Raji (cell line): ENCODE measurements around the gene ALPP.

ENCODE experiments used
- POLR2A ChIP-seq: IDR thresholded peaks from 2 replicates; pipeline ENCODE4 v1.6.1; 2011; ENCODE audit warnings: low read depth, low read length, control low read depth; ENCODE audit not compliant: insufficient read depth

ALPP gene

GRCh38 chr2:232362174-232362900 lies 16.2 kb upstream of the ALPP start:
- no peak for TF ChIP-seq POLR2A

- TF ChIP-seq POLR2A, result no peak
These were observed 14.6 kb upstream of the ALPP start for GRCh38 chr2:232363784-232364615.

DNA sequence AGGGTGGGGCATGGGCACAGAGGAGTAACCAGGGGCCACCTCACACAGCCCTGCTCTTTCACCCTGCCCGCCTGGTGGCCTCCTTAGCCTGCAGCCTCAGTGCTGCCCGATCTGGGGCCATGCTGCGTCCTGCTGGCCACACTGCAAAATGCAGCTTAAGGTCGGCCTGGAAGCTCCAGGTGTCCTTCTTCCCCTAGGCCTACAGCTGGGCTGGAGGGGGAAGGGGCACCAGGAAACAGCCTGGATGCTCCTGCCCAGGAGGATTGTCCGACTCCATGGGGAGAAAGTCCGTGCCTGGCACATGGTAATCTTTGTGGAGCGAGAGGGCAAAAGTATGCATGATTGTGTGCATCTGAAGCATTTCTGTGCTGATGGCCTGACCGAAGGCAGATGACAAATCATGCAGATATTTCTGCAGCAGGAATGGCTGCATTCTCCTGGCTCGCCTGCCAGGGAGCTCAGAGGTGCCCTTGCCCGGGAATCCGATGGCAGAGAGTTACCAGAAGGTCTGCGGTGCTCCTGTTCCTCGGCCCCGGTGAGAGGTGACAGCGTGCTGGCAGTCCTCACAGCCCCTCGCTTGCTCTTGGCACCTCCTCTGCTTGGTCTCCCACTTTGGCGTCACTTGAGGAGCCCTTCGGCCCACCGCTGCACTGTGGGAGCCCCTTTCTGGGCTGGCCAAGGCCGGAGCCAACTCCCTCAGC lies 12.8 kb upstream of the ALPP start:
- no peak for TF ChIP-seq POLR2A

- TF ChIP-seq POLR2A, result no peak
These were observed 11.5 kb upstream of the ALPP start for GRCh38 chr2:232367016-232367415.

DNA sequence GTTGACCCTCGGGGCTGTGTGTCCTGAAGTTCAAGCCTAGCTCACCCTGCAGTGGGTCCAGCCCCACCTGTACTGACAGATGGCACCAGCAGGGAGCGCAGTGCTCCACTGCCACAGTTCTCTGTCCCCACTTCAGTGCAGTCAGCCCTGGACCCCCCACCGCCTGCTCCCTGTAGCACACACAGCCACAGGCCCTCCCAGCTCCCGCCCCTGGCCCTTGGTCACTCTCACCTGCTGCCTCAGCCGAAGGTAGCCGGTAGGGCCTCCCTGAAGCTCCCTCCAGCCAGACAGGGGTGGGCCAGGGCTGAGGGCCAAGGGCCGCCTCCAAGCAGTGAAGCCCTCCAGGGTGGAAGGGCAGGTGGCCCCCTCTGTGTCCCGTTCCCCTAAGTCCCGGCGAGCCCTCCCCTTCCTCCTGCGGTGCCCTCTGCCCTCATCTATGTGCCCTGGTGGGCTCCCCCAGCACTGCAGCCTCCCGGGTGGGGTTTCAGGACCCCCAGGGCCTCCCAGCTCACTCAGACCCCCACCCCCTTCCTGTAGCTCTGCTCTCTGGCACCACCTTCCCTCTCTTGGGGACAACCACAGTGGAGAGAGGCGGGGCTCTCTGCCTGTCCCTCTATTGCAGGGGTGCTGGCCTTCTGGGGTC lies 10.8 kb upstream of the ALPP start:
- no peak for TF ChIP-seq POLR2A

DNA sequence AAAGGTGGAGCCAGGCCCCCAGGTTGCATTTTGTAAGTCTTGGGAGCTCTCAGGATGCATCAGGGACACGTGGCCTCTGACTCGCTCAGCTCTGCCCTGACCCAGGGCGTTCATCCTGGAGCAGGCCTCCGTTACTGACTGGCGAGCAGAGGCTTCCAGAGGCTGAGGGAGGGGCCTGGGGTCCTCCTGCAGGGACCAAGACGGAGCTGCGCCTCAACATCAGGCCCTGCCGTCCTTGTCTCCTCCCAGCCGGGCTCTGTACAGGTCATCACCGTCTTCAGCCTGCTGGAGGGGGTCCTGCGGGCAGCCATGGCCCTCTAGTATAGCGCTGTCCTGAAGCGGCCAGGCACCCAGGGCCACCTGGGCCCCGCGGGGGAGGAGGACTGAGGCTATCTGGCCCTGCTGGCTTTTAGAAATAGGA lies 10.2 kb upstream of the ALPP start:
- no peak for TF ChIP-seq POLR2A

GRCh38 chr2:232369126-232369951 lies 9.2 kb upstream of the ALPP start:
- no peak for TF ChIP-seq POLR2A

GRCh38 chr2:232372231-232373208 lies 6.0 kb upstream of the ALPP start:
- TF ChIP-seq POLR2A, result no peak

DNA sequence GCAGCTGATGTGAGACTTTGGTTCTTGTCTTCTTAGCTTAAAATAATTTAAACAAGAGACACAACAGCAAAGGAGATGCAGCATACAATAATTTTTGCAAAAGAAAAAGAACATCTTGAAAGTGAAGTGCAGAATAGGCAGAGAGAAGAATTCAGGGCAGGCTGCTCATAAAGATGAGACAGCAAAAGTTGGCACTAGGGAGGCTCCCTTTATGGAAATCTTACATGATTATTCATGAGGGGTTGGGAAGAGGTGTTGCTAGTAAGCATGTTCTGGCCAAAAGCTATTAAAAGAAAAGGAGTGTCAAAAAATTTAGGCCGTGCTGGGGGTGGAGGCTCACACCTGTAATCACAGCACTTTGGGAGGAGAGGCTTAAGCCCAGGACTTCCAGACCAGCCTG lies 4.2 kb upstream of the ALPP start:
- no peak for TF ChIP-seq POLR2A

- TF ChIP-seq POLR2A, result no peak
These were observed 3.4 kb upstream of the ALPP start for GRCh38 chr2:232375164-232375563.

DNA sequence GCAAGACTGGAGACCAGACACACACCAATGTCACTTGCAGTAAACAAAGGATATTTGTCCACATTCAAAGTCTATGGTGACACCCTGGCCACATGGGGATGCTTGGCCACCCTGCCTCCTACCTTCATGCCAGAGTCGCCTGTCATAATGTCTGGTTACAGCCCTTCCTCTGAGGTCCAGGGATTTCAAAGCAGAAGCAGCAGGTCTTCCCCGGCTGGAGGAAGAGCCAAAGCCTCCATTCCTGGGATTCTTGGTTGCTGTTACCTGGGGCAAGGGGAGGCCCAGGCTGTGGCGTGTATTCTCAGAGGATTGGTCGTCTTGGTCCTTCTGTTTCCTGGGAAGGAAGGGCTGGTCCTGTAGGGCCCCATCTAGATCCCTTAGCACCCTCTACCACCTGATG lies 2.3 kb upstream of the ALPP start:
- no peak for TF ChIP-seq POLR2A

GRCh38 chr2:232376713-232377112 lies 1.8 kb upstream of the ALPP start:
- no peak for TF ChIP-seq POLR2A

GRCh38 chr2:232377319-232377718 lies 1.2 kb upstream of the ALPP start:
- TF ChIP-seq POLR2A, result no peak

DNA sequence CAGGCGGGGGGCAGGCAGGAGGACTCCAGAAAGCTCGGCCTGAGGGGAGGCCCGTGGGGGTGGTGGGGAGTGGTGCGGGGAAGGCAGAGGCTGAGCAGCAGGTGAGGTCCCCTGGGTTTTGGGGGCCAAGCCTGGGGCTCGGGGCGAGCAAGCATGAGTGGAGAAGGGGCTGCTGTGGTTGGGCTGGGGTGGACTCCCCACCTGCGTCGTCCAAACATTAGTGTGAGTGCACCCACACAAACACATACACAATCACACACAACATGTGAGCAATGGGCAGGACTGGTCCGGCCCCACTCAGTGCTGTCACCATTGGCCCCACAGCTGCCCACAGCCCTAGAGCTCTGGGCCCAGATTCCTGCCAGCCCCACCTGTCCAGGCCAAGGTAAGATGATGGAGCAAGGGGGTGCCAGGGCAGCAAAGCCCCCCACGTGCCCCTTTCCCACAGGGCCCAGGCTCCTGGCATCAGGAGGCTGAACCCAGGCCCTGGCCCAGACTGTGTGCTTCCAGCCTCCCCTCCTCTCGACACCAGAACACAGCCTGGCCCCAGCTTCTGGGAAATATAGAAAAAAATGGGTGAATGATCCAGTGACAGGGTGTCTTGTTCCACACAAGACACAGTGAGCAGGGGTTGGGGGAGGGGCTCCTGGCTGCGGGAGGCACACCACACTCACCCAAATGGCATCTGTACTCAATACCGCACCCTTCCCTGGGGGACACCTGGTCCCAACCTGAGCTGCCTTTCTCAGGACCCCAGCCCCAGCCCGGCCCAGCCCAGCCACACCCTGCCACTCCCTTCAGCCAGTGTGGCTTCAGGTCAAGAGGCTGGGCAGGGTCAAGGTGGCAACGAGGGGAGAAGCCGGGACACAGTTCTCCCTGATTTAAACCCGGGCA lies 463 bp upstream of the ALPP start:
- no peak for TF ChIP-seq POLR2A
